Astrocyte (in vitro differentiated cells and primary cell): Measurements from ENCODE around the gene SH3BP2. TPM values are rescaled to one million over a fixed set of nuclear protein-coding genes. Genes with fewer than 3 reads are reported as not detected.
A peak's percentile ranks its signal among the peaks of the same experiment; 100 is the strongest.
"Not testable (repeated sequence)": the region's sequence is repeated elsewhere in the genome, so short reads cannot be mapped to it uniquely, and the experiment has no call there.

ENCODE experiments used
- DNase-seq: peaks from one replicate; pipeline ENCODE4 v3.0.0-alpha.2; 2010; ENCODE audit warnings: low read depth
- FAIRE-seq: peaks from 2 replicates; lab custom pipeline; 2011; peaks lifted over from hg19 to GRCh38; lab: Jason Lieb, UNC
- H2AFZ ChIP-seq: 2 replicates; pipeline ENCODE4 v1.6.0; 2012; ENCODE audit warnings: low read depth, low read length, inconsistent platforms
- H3K27ac ChIP-seq: 2 replicates; pipeline ENCODE4 v1.5.1; 2011; ENCODE audit warnings: low read depth, low read length, inconsistent platforms
- H3K27me3 ChIP-seq: 2 replicates; pipeline ENCODE4 v1.6.0; 2011; ENCODE audit warnings: low read length, inconsistent platforms; ENCODE audit not compliant: insufficient read depth
- H3K36me3 ChIP-seq: 2 replicates; pipeline ENCODE4 v1.5.1; 2011; ENCODE audit warnings: low read length, inconsistent platforms; ENCODE audit not compliant: insufficient read depth
- H3K4me1 ChIP-seq: 2 replicates; pipeline ENCODE4 v1.5.1; 2011; ENCODE audit warnings: low read length, inconsistent platforms; ENCODE audit not compliant: insufficient read depth
- H3K4me2 ChIP-seq: 2 replicates; pipeline ENCODE4 v1.6.0; 2012; ENCODE audit warnings: low read length, inconsistent platforms
- H3K4me3 ChIP-seq: 2 replicates; pipeline ENCODE4 v1.5.1; 2011; ENCODE audit warnings: low read depth, mild to moderate bottlenecking, low read length, inconsistent platforms; ENCODE audit not compliant: insufficient read depth
- H3K79me2 ChIP-seq: 2 replicates; pipeline ENCODE4 v1.6.0; 2012; ENCODE audit warnings: mild to moderate bottlenecking, low read length, inconsistent platforms; ENCODE audit not compliant: insufficient read depth
- H3K9ac ChIP-seq: 2 replicates; pipeline ENCODE4 v1.6.0; 2012; ENCODE audit warnings: mild to moderate bottlenecking, low read length, inconsistent platforms
- H3K9me3 ChIP-seq: 2 replicates; pipeline ENCODE4 v1.5.1; 2012; ENCODE audit warnings: low read depth, mild to moderate bottlenecking, low read length, inconsistent platforms; ENCODE audit not compliant: insufficient read depth
- H4K20me1 ChIP-seq: 2 replicates; pipeline ENCODE4 v1.6.0; 2012; ENCODE audit warnings: low read length, inconsistent platforms; ENCODE audit not compliant: insufficient read depth
- H3K27ac Mint-ChIP-seq: one replicate; pipeline ENCODE4 v1.8.0; 2021; ENCODE audit warnings: mild to moderate bottlenecking, mixed read lengths; ENCODE audit not compliant: unreplicated experiment
- H3K27me3 Mint-ChIP-seq: one replicate; pipeline ENCODE4 v1.8.0; 2021; ENCODE audit warnings: low read depth, mixed read lengths; ENCODE audit not compliant: unreplicated experiment
- H3K36me3 Mint-ChIP-seq: one replicate; pipeline ENCODE4 v1.8.0; 2021; ENCODE audit warnings: low read depth, mixed read lengths; ENCODE audit not compliant: unreplicated experiment
- H3K4me1 Mint-ChIP-seq: one replicate; pipeline ENCODE4 v1.8.0; 2021; ENCODE audit warnings: low read depth, mixed read lengths; ENCODE audit not compliant: unreplicated experiment
- H3K4me3 Mint-ChIP-seq: one replicate; pipeline ENCODE4 v1.8.0; 2021; ENCODE audit warnings: mild to moderate bottlenecking, moderate library complexity, mixed read lengths; ENCODE audit not compliant: unreplicated experiment
- H3K9me3 Mint-ChIP-seq: one replicate; pipeline ENCODE4 v1.8.0; 2021; ENCODE audit warnings: mild to moderate bottlenecking, mixed read lengths; ENCODE audit not compliant: unreplicated experiment
- CTCF ChIP-seq: IDR thresholded peaks from 2 replicates; pipeline ENCODE4 v1.5.1; 2011; ENCODE audit warnings: low read depth, mild to moderate bottlenecking, inconsistent platforms, low read length, moderate library complexity; ENCODE audit not compliant: insufficient read depth
- EZH2 ChIP-seq: IDR thresholded peaks from 2 replicates; pipeline ENCODE4 v1.6.1; 2012; ENCODE audit warnings: mild to moderate bottlenecking, low read length, inconsistent platforms; ENCODE audit not compliant: insufficient read depth
- total RNA-seq: library from RNA; stranded (reverse); gene quantifications from 2 replicates; pipeline ENCODE4 v1.2.1, GENCODE V29; 2021

Gene SH3BP2
- total RNA-seq, 1 donor from 2014 or later: 33.7 TPM

GRCh38 chr4:2768921-2769336 lies 24.0 kb upstream of the SH3BP2 start:
- TF ChIP-seq EZH2: no peak
- TF ChIP-seq CTCF: no peak
- H3K36me3 Mint-ChIP-seq: no peaks in the 10 kb centered on the region
- H3K79me2 ChIP-seq: no peaks in the 10 kb centered on the region
- peak overlapping the region; percentile 57 for H2AFZ ChIP-seq
- H3K4me3 ChIP-seq: no peak overlapping the region
- DNase-seq: no peak
- H3K4me3 Mint-ChIP-seq: no peak overlapping the region
- no peaks in the 10 kb centered on the region for H3K27me3 ChIP-seq
- H3K9me3 Mint-ChIP-seq: peaks cover 8% of the 10 kb centered on the region
- no peaks in the 10 kb centered on the region for H4K20me1 ChIP-seq
- peak overlapping the region; percentile 37 for H3K4me2 ChIP-seq
- H3K27me3 Mint-ChIP-seq: no peaks in the 10 kb centered on the region
- peaks cover 7% of the 10 kb centered on the region for H3K4me1 ChIP-seq
- no peaks in the 10 kb centered on the region for H3K36me3 ChIP-seq
- peaks cover 17% of the 10 kb centered on the region for H3K4me1 Mint-ChIP-seq
- no peak for FAIRE-seq
- H3K27ac Mint-ChIP-seq: peak overlapping the region; percentile 72
- H3K9ac ChIP-seq: no peak overlapping the region
- no peaks in the 10 kb centered on the region for H3K9me3 ChIP-seq
- no peak overlapping the region for H3K27ac ChIP-seq

- Histone ChIP-seq H3K36me3 (no peaks in the 10 kb centered on the region), H4K20me1 (no peaks in the 10 kb centered on the region), H3K9ac (no peak overlapping the region), H3K4me1 (peaks cover 6% of the 10 kb centered on the region), H3K79me2 (no peaks in the 10 kb centered on the region), H3K4me3 (no peak overlapping the region), H3K4me2 (peak overlapping the region; percentile 15), H2AFZ (peak overlapping the region; percentile 47), H3K27ac (no peak overlapping the region), H3K27me3 (no peaks in the 10 kb centered on the region), H3K9me3 (no peaks in the 10 kb centered on the region)
- H3K36me3 Mint-ChIP-seq: no peaks in the 10 kb centered on the region
- peak overlapping the region; percentile 66 for H3K27ac Mint-ChIP-seq
- FAIRE-seq (no peak), DNase-seq (no peak)
- peaks cover 17% of the 10 kb centered on the region for H3K4me1 Mint-ChIP-seq
- no peaks in the 10 kb centered on the region for H3K27me3 Mint-ChIP-seq
- no peak overlapping the region for H3K4me3 Mint-ChIP-seq
- TF ChIP-seq EZH2 (no peak), CTCF (no peak)
- peaks cover 6% of the 10 kb centered on the region for H3K9me3 Mint-ChIP-seq
Observed at GRCh38 chr4:2771264-2771663, 21.6 kb upstream of the SH3BP2 start.

- not testable (repeated sequence) for H3K4me1 Mint-ChIP-seq, H3K4me1 ChIP-seq, H3K4me3 ChIP-seq, H3K4me3 Mint-ChIP-seq, H3K27ac Mint-ChIP-seq, H3K79me2 ChIP-seq, H3K27ac ChIP-seq, H3K4me2 ChIP-seq, H3K9ac ChIP-seq, H3K36me3 Mint-ChIP-seq, H4K20me1 ChIP-seq, FAIRE-seq, DNase-seq, H3K36me3 ChIP-seq, H3K27me3 Mint-ChIP-seq, H3K9me3 ChIP-seq, H2AFZ ChIP-seq, H3K27me3 ChIP-seq
- peaks cover 19% of the 10 kb centered on the region for H3K9me3 Mint-ChIP-seq
Observed at GRCh38 chr4:2780643-2781042, 12.2 kb upstream of the SH3BP2 start.
